Spleen (tissue), 7 donors: Measurements from ENCODE around the gene MAN1C1.

Experiments used
- CTCF ChIP-seq, 11 experiments: fragments of 200-600 bp in 7 of 11; fragments of 450-650 bp in 4 of 11; sonication (generic) in 4 of 11; IDR thresholded peaks in 8 of 11; conservative IDR thresholded peaks in 3 of 11; 1 replicate in 7 of 11; 2 replicates in 4 of 11; pipeline versions ENCODE4 v1.4.0 to v1.8.0; 2016 to 2021; ENCODE audit warnings: antibody characterized with exemption in 11 of 11, inconsistent platforms in 4 of 11, mild to moderate bottlenecking in 1 of 11
- POLR2A ChIP-seq, 3 donors: fragments of 450-650 bp; IDR thresholded peaks; one replicate each; pipeline ENCODE4 v1.5.1; 2017; ENCODE audit warnings: antibody characterized with exemption in 3 of 3, mild to moderate bottlenecking in 1 of 3
- donor health status: DM: no; HTN: no; CAD: no; lungs with moderate emphysema.
- donor health status: DM: no; HTN: no; CAD: no.
- donor health status: DM: no; HTN: no; CAD: no.

GRCh38 chr1:25744636-25745425, 128.2 kb downstream of the MAN1C1 start:
- TF ChIP-seq CTCF (IDR thresholded peaks at IDR 0.05 in 8 of 11, conservative IDR thresholded peaks at IDR 0.05 in 3 of 11) (no peak), POLR2A (IDR thresholded peaks at IDR 0.05) (no peak)
